HS-27A (cell line): Measurements from ENCODE around the gene WNK2.

Source experiments
- DNase-seq: peaks from one replicate; pipeline ENCODE4 v3.0.0-alpha.2; 2012; ENCODE audit warnings: low read depth, missing footprints

WNK2 gene

GRCh38 chr9:93200449-93200742 lies 16.5 kb downstream of the WNK2 start:
- DNase-seq, result no peak

- no peak for DNase-seq
These were observed 17.0 kb downstream of the WNK2 start for GRCh38 chr9:93200989-93201334.

DNA sequence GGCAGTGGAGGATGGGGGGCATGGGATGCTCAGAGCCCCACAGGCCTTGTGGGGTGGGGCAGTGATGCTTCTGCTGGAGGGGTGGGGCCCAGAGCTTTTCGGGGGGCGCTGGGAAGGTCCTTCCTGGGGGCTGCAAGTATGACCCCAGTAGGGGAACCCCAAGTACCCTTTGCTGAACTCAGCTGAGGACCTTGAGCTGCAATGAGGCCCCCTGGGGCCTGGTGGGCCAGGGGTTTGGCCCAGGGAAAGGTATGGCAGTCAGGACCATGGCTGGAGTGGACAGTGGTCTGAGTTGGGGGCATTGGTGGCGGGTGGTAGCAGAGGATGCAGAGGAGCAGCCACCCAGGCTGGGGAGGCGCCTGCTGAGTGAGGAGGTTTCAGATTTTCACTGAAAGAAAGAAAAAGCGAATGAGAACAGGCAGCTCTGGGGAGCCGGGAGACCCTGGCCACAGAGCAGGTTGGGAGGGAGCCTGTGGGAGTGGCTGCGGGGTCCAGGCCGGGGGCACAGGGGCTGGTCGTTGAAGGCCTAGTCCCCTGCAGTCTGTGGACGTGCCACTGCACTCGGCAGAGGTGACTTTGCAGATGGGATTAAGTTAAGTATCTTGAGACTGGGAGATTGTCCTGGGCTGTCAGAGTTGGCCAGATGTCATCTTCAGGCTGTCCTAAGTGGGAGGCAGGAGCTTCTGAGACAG lies 19.2 kb downstream of the WNK2 start:
- DNase-seq, result no peak

DNA sequence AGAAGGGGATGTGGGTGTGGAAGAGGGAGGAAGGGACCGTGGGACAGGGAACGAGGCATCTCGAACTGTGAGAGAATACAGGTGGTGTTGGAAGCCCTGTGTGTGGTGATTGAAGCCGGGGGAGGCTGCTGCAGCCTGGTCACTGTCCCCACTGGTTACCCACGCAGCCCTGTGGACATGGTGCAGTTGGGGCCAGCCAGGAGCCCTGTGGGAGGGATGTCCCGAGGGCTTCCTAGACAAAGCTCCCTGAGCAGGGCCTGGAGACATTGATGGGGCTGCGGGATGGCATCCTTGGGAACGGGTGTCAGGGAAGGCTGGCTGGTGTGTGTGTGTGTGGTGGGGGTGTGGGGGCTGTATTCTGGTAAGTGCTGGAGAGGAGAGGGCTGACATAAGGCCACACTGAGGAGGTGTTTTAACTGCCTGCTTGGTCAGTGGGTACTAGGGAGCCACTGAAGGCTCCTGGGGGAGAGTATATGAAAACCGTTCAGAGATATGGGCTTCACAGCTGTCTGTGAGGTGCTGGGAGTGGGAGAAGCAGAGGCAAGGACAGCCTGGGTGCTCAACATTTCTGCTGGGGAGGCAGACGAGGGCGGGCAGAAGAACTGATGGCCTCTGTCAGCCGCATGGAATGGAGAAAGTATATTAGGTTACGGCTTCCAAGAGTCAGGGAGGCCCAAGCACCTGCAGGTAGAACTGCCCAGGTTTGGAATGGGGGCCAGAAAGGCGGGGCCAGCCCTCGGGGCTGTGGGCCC lies 20.0 kb downstream of the WNK2 start:
- no peak for DNase-seq

- no peak for DNase-seq
These were observed 20.6 kb downstream of the WNK2 start for GRCh38 chr9:93204470-93205043.

GRCh38 chr9:93205045-93205768 lies 21.3 kb downstream of the WNK2 start:
- no peak for DNase-seq

- no peak for DNase-seq
These were observed 22.1 kb downstream of the WNK2 start for GRCh38 chr9:93205896-93206575.

GRCh38 chr9:93206576-93207155 lies 22.7 kb downstream of the WNK2 start:
- DNase-seq, result no peak

DNA sequence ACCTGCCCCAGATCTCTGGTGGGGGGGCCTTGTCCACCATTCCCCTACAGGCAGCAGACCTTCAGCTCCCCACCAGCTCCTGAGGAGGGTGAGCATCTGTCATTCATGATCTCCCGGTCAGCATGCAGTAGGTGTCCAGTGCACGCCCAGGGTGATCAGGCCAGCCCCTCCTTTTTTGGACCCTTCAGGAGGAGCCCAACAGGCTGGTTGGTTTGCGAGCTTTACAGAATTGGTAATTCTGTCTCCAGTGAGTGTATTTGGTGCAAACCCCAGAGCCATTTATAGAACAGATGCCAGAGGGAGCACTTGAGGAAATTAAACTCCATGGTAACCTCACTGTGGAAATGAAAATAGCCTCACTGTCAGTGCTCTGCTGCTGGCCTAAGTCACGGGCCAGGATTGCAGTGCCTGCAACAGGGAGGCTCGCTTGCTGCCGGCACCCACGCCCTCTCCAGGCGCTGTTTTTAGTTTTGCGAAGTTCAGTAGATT lies 23.4 kb downstream of the WNK2 start:
- DNase-seq, result no peak

- no peak for DNase-seq
These were observed 24.2 kb downstream of the WNK2 start for GRCh38 chr9:93207860-93208734.

- DNase-seq, result no peak
These were observed 25.2 kb downstream of the WNK2 start for GRCh38 chr9:93209097-93209496.

GRCh38 chr9:93209576-93210323 lies 25.8 kb downstream of the WNK2 start:
- DNase-seq, result no peak

- DNase-seq, result no peak
These were observed 26.5 kb downstream of the WNK2 start for GRCh38 chr9:93210324-93210973.

DNA sequence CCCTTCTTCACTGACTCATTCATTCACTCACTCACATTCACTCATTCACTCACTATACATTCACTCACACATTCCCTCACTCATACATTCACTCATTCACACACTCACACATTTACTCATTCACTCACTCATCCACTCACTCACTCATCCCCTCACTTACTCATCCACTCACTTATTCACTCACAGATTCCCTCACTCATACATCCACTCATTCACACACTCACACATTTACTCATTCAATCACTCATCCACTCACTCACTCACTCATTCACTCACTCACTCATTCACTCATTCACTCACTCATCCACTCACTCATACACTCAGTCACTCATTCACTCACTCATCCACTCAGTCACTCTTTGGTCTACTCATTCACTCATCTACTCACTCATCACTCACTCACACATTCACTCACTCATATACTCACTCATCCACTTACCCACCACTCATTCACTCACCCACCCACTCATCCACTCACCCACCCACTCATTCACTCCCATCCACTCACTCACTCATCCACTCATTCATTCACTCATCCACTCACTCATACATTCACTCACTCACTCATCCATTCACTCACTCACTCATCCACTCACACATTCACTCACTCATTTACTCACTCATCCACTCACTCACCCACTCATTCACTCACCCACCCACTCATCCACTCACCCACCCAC lies 27.2 kb downstream of the WNK2 start:
- DNase-seq, result no peak

GRCh38 chr9:93211654-93212001 lies 27.7 kb downstream of the WNK2 start:
- DNase-seq, result no peak

DNA sequence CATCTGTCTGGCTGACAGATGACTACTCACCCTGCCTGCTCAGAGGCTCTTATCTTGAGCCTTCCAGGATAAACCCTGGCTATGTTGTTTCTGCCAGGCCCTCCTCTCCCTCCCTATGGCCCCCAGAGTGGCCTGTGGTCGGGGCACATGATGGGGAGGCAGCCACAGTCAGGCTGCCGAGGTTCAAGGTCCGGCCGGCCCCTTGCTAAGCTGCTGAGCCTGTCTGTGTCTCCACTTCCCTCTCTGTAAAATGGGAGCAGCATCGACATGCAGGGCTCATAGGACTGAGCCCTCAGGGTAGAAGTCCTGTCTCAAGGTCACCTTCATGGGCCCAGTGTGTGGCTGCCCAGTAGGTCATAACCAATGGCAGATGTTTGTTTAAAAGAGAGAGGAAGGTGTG lies 28.5 kb downstream of the WNK2 start:
- DNase-seq, result no peak

DNA sequence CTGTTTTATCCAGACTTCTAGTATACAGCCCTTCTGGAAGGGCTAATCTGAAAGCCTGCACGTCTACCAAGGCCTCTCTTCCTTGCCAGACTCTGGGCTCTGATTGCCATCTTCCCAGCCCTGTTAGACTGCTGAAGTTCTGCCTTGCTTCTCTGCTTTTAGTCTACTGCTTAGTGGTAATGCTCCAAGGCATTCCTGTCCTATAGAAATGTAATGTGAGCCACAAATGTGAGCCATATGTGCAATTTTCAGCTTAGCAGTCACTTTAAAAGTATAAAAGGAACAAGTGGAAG lies 32.1 kb downstream of the WNK2 start:
- DNase-seq, result no peak

- DNase-seq, result no peak
These were observed 33.8 kb downstream of the WNK2 start for GRCh38 chr9:93217706-93218105.

DNA sequence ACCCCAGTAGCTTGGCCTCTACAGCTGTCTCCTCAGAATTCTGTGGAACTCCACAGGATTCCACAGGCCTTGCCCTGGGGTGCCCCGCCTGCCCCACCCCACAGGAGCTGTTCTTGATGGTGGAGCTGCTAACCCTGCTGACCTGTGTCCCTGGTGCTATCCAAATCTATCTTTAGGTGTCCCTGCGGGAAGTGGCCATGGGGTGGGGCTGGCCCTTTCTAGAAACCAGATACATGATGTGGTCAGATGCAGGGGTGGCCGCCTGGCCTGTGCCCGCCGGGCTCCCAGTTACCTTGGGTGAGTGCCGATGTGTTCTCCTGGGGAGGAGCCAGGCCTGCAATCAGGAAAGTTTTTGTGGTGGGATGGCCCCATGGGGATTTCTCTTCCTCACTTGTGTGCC lies 34.2 kb downstream of the WNK2 start:
- DNase-seq, result no peak
